Measurements from ENCODE around the gene ITPKA.

ITPKA gene

DNA sequence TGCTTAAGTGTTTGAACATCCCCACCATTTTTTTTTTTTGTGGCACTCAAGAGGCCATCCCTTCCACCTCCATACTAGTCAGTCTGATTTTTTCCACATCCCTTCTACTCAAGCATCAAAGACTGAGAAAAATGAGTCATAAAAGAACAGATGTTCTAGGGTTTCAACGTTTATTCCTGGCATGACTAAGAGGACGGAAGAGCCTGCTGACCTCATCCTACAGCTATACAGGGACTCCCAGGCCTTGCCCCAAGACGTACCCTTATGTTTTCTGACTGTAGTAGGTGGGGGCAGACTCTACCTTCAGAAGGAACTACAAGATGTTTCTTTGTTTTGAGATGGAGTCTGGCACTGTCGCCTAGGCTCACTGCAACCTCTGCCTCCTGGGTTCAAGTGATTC lies 3.3 kb upstream of the ITPKA start:
- no peak overlapping the region for H3K18ac ChIP-seq (ENCODE audit: low read length)
- WGBS (ENCODE audit: extremely low coverage, insufficient coverage, insufficient read length) = no CpG with 5 or more reads among the region's 4 CpGs
- no peak overlapping the region for H3K4me2 ChIP-seq (ENCODE audit: low read length)
- H2AK5ac ChIP-seq (ENCODE audit: low read length) = no peak overlapping the region
- no peak overlapping the region for H3K4ac ChIP-seq (ENCODE audit: low read depth, low read length)
- H3K36me3 ChIP-seq (ENCODE audit: control insufficient read depth in 1 of 2, insufficient read depth in 2 of 2, low read length in 2 of 2) = no peaks in the 10 kb centered on the region
- H4K12ac ChIP-seq (ENCODE audit: low read depth, low read length) = no peak overlapping the region
- no peak overlapping the region for H3K27ac ChIP-seq (ENCODE audit: low read depth, low read length)
- H3K14ac ChIP-seq (ENCODE audit: low read length) = no peak overlapping the region
- no peak overlapping the region for H2BK12ac ChIP-seq (ENCODE audit: low read length)
- no peaks in the 10 kb centered on the region for H3K79me2 ChIP-seq (ENCODE audit: control insufficient read depth, insufficient read depth, low read length, poor library complexity)
- no peak overlapping the region for H2BK120ac ChIP-seq (ENCODE audit: insufficient read depth, low read length, poor library complexity)
- peaks cover 9 to 27% of the 10 kb centered on the region in 2 experiments for H3K4me1 ChIP-seq (ENCODE audit: control insufficient read depth in 1 of 2, insufficient read depth in 2 of 2, low read length in 2 of 2)
- H2AFZ ChIP-seq (ENCODE audit: insufficient read depth, low read length, poor library complexity) = no peak overlapping the region
- peaks cover 31% of the 10 kb centered on the region for H3K27me3 ChIP-seq (ENCODE audit: insufficient read depth, low read length)
- H2BK5ac ChIP-seq (ENCODE audit: low read depth, low read length, poor library complexity) = no peak overlapping the region
- H4K8ac ChIP-seq (ENCODE audit: low read depth, low read length) = no peak overlapping the region
- no peak overlapping the region for H4K91ac ChIP-seq (ENCODE audit: low read depth, low read length)
- no peak overlapping the region for H3K23ac ChIP-seq (ENCODE audit: low read length)
- H3K4me3 ChIP-seq (ENCODE audit: low read depth, low read length) = no peak overlapping the region
- DNase-seq = peak; percentile 75 to 86
- peaks cover 7% of the 10 kb centered on the region for H3K9me3 ChIP-seq (ENCODE audit: insufficient read depth, low read depth, low read length)
- H3K79me1 ChIP-seq (ENCODE audit: low read length) = no peaks in the 10 kb centered on the region
- H3K9ac ChIP-seq (ENCODE audit: low read length) = no peak overlapping the region

DNA sequence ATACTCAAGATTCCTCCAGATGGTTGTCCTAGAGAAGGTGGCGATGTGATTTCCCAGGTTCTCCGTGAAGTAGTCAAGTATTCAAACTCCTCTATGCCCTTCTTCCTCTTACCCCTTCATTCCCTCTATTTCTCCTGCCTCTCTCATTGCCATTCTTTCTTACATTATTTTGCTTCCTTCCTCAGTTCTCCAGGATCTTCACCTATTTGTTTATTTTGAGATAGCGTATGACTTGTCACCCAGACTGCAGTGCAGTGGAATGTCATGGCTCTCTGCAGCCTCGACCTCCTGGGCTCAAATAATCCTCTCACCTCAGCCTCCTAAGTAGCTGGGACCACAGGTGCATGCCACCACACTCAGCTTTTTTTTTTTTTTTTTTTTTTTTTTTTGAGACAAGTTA lies 1.8 kb upstream of the ITPKA start:
- H3K9me3 ChIP-seq (ENCODE audit: insufficient read depth, low read depth, low read length) = peaks cover 7% of the 10 kb centered on the region
- no CpG with 5 or more reads among the region's 4 CpGs for WGBS (ENCODE audit: extremely low coverage, insufficient coverage, insufficient read length)
- H3K23ac ChIP-seq (ENCODE audit: low read length) = no peak overlapping the region

DNA sequence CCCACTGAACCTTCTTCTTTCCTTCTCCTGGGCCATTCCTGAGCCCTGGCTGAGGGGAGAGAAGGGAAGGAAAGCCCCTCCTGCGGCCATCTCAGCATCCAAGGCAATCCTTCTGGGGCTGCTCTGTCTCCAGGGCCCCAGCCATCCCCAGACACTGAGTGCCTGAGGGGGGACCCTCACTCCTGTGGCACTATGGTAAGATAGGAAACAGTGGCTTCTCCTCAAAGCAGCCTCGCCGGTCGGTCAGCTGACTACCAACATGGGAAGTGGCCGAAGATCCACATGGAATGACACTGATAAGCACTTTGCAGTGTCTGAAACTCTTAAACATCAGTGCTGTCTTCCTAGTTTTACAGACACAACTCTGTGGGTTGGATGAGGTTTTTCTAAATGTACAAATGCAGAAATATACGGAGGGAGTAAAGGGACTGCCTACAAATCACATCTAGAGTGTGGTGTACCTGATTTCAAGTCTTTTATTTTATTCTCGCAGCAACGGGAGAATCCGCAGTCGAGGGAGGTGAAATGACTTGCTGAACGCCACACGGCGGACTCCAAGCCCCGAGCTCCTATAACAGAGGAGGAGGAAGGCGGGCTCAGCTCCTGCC lies 973 bp upstream of the ITPKA start:
- Histone ChIP-seq H3K4ac (ENCODE audit: low read depth, low read length) (no peak overlapping the region), H3K18ac (ENCODE audit: low read length) (no peak overlapping the region), H3K9ac (ENCODE audit: low read length) (no peak overlapping the region), H3K4me1 (ENCODE audit: control insufficient read depth in 1 of 2, insufficient read depth in 2 of 2, low read length in 2 of 2) (peaks cover 13 to 36% of the 10 kb centered on the region in 2 experiments), H2BK5ac (ENCODE audit: low read depth, low read length, poor library complexity) (no peak overlapping the region), H3K79me2 (ENCODE audit: control insufficient read depth, insufficient read depth, low read length, poor library complexity) (no peaks in the 10 kb centered on the region), H3K27ac (ENCODE audit: low read depth, low read length) (no peak overlapping the region), H3K14ac (ENCODE audit: low read length) (no peak overlapping the region), H4K12ac (ENCODE audit: low read depth, low read length) (no peak overlapping the region), H2AK5ac (ENCODE audit: low read length) (no peak overlapping the region), H3K79me1 (ENCODE audit: low read length) (no peaks in the 10 kb centered on the region), H3K9me3 (ENCODE audit: insufficient read depth, low read depth, low read length) (peaks cover 6% of the 10 kb centered on the region), H2AFZ (ENCODE audit: insufficient read depth, low read length, poor library complexity) (no peak overlapping the region), H2BK12ac (ENCODE audit: low read length) (no peak overlapping the region), H4K91ac (ENCODE audit: low read depth, low read length) (no peak overlapping the region), H3K4me3 (ENCODE audit: low read depth, low read length) (peak overlapping the region; percentile 33), H3K23ac (ENCODE audit: low read length) (no peak overlapping the region), H4K8ac (ENCODE audit: low read depth, low read length) (no peak overlapping the region), H2BK120ac (ENCODE audit: insufficient read depth, low read length, poor library complexity) (no peak overlapping the region), H3K27me3 (ENCODE audit: insufficient read depth, low read length) (peaks cover 54% of the 10 kb centered on the region), H3K36me3 (ENCODE audit: control insufficient read depth in 1 of 2, insufficient read depth in 2 of 2, low read length in 2 of 2) (no peaks in the 10 kb centered on the region), H3K4me2 (ENCODE audit: low read length) (peak overlapping the region; percentile 94)
- DNase-seq = no peak
- WGBS (ENCODE audit: extremely low coverage, insufficient coverage, insufficient read length) = no CpG with 5 or more reads among the region's 15 CpGs

More for the DNA sequence above, 1.8 kb upstream of the ITPKA start:
- Histone ChIP-seq H3K27me3 (ENCODE audit: insufficient read depth, low read length) (peaks cover 47% of the 10 kb centered on the region), H2BK12ac (ENCODE audit: low read length) (no peak overlapping the region), H3K4me1 (ENCODE audit: control insufficient read depth in 1 of 2, insufficient read depth in 2 of 2, low read length in 2 of 2) (peaks cover 13 to 36% of the 10 kb centered on the region in 2 experiments), H3K79me2 (ENCODE audit: control insufficient read depth, insufficient read depth, low read length, poor library complexity) (no peaks in the 10 kb centered on the region), H4K91ac (ENCODE audit: low read depth, low read length) (no peak overlapping the region), H4K12ac (ENCODE audit: low read depth, low read length) (no peak overlapping the region), H3K9ac (ENCODE audit: low read length) (no peak overlapping the region), H3K14ac (ENCODE audit: low read length) (no peak overlapping the region), H3K4me3 (ENCODE audit: low read depth, low read length) (no peak overlapping the region), H2BK120ac (ENCODE audit: insufficient read depth, low read length, poor library complexity) (no peak overlapping the region), H4K8ac (ENCODE audit: low read depth, low read length) (no peak overlapping the region), H3K4ac (ENCODE audit: low read depth, low read length) (no peak overlapping the region), H2BK5ac (ENCODE audit: low read depth, low read length, poor library complexity) (no peak overlapping the region), H3K4me2 (ENCODE audit: low read length) (no peak overlapping the region), H3K27ac (ENCODE audit: low read depth, low read length) (no peak overlapping the region), H3K36me3 (ENCODE audit: control insufficient read depth in 1 of 2, insufficient read depth in 2 of 2, low read length in 2 of 2) (no peaks in the 10 kb centered on the region), H2AK5ac (ENCODE audit: low read length) (no peak overlapping the region), H3K79me1 (ENCODE audit: low read length) (no peaks in the 10 kb centered on the region), H2AFZ (ENCODE audit: insufficient read depth, low read length, poor library complexity) (no peak overlapping the region), H3K18ac (ENCODE audit: low read length) (no peak overlapping the region)
- DNase-seq = no peak

DNA sequence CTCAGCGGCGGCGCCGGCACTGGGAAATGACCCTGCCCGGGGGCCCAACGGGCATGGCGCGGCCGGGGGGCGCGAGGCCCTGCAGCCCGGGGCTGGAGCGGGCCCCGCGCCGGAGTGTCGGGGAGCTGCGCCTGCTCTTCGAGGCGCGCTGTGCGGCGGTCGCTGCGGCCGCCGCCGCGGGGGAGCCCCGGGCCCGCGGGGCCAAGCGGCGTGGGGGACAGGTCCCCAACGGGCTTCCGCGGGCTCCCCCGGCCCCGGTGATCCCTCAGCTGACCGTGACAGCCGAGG lies 172 bp downstream of the ITPKA start:
- peak overlapping the region; percentile 94 for H3K4me2 ChIP-seq (ENCODE audit: low read length)
- H2BK12ac ChIP-seq (ENCODE audit: low read length) = no peak overlapping the region
- H2BK5ac ChIP-seq (ENCODE audit: low read depth, low read length, poor library complexity) = no peak overlapping the region
- H3K79me2 ChIP-seq (ENCODE audit: control insufficient read depth, insufficient read depth, low read length, poor library complexity) = no peaks in the 10 kb centered on the region
- H3K14ac ChIP-seq (ENCODE audit: low read length) = no peak overlapping the region
- no peak overlapping the region for H4K8ac ChIP-seq (ENCODE audit: low read depth, low read length)
- H3K79me1 ChIP-seq (ENCODE audit: low read length) = no peaks in the 10 kb centered on the region
- no peak overlapping the region for H3K27ac ChIP-seq (ENCODE audit: low read depth, low read length)
- no peak overlapping the region for H2BK120ac ChIP-seq (ENCODE audit: insufficient read depth, low read length, poor library complexity)
- peaks cover 13 to 36% of the 10 kb centered on the region in 2 experiments for H3K4me1 ChIP-seq (ENCODE audit: control insufficient read depth in 1 of 2, insufficient read depth in 2 of 2, low read length in 2 of 2)
- WGBS (ENCODE audit: extremely low coverage, insufficient coverage, insufficient read length) = no CpG with 5 or more reads among the region's 41 CpGs
- no peak overlapping the region for H3K9ac ChIP-seq (ENCODE audit: low read length)
- H3K23ac ChIP-seq (ENCODE audit: low read length) = no peak overlapping the region
- peaks cover 4% of the 10 kb centered on the region for H3K9me3 ChIP-seq (ENCODE audit: insufficient read depth, low read depth, low read length)
- H3K4ac ChIP-seq (ENCODE audit: low read depth, low read length) = no peak overlapping the region
- H2AFZ ChIP-seq (ENCODE audit: insufficient read depth, low read length, poor library complexity) = no peak overlapping the region
- no peak overlapping the region for H4K12ac ChIP-seq (ENCODE audit: low read depth, low read length)
- H3K4me3 ChIP-seq (ENCODE audit: low read depth, low read length) = peak overlapping the region; percentile 39
- H3K36me3 ChIP-seq (ENCODE audit: control insufficient read depth in 1 of 2, insufficient read depth in 2 of 2, low read length in 2 of 2) = no peaks in the 10 kb centered on the region
- peaks cover 54% of the 10 kb centered on the region for H3K27me3 ChIP-seq (ENCODE audit: insufficient read depth, low read length)
- no peak overlapping the region for H2AK5ac ChIP-seq (ENCODE audit: low read length)
- DNase-seq = no peak
- no peak overlapping the region for H4K91ac ChIP-seq (ENCODE audit: low read depth, low read length)
- H3K18ac ChIP-seq (ENCODE audit: low read length) = no peak overlapping the region

All from trophoblast cell (in vitro differentiated cells and primary cell).